Stimulated activated CD8-positive, alpha-beta memory T cell treated with anti-CD3 and anti-CD28 coated beads, Interleukin-12 subunit alpha, Interleukin-12 subunit beta, amount 100 ng/mL, for 1 hour (primary cell): Measurements from ENCODE around the gene FUT3.
"Not testable (repeated sequence)": the region's sequence is repeated elsewhere in the genome, so short reads cannot be mapped to it uniquely, and the experiment has no call there.

Experiments
- DNase-seq: peaks from one replicate; pipeline ENCODE4 v3.0.0-alpha.2; 2020; ENCODE audit warnings: low read depth

FUT3 gene

DNA sequence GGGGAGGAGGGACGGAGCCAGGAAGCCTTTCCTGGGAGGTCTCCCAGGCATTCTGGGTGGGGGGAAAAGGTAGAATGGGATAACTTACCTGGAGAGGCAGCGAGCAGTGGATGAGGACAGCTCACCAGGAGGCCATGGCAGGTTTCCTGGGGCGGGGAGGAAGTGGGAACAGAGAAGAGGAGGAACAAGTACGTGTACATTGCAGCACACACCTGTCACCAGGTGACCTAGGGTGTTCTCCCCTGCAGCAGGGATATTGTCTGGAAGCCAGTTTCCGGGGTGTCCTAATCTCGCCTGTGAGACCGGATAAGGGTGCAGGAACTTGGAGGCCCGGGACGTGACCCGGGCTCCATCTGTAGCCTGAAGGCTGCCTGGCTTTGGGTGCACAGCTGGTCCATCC is at the start of gene FUT3:
FUT3 (minus strand) TSS at position 148 of the 400 bp plus-strand sequence.
- no peak for DNase-seq

DNA sequence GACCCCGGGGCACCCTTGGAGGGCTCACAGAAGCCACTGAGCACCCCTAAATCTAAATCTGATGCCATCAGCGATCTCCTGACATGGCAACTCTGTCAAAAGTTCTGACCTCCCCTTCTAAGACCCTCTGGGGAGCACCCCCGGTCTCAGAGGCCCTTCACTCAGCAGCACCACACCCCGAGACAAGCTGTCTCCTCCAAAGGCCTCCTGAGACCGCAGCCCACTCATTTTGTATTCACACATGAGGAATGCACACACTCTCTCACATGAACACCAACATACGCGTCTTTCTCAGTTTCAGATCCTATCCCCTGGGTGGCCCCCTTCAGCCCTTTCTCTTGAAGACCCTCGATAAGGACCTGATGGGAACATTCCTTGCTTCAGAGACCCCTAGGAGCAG is 49.7 kb upstream of the FUT3 start:
- no peak for DNase-seq

DNA sequence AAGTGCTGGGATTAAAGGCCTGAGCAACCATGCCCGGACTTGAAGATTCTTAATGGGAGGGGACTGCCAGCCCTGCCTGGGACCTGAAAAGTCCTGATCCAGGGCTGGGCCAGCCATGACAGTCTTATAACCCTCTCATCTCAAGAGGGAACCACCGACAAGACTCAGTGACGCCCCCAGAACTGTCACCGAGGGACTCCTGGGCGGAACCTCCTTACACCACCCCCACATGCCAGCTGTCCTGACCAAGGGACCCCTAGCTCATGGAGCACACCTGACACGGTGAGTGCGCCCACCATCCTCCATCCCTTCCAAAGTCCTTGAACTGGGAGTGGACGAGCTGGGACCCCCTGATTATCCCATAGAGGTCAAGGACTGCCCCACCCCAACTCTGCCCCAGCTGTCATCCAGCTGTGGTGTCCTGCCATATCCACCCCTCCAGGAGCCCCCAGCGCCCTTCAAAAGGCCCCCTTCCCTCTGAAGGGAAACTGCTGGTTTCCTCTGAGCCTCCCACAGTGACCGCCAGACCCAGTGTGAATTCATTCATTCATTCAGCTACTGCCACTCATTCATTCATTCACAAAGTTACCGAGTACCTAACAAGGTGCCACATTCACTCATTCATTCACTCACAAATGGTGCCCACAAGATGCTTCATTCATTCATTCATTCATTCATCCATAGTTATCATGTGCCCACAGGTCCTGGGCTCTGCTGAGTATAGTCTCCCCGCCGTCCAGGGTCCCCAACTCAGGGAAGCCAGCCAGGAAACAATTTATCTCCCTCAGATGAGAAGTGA is 48.7 kb upstream of the FUT3 start:
- DNase-seq, result no peak

DNA sequence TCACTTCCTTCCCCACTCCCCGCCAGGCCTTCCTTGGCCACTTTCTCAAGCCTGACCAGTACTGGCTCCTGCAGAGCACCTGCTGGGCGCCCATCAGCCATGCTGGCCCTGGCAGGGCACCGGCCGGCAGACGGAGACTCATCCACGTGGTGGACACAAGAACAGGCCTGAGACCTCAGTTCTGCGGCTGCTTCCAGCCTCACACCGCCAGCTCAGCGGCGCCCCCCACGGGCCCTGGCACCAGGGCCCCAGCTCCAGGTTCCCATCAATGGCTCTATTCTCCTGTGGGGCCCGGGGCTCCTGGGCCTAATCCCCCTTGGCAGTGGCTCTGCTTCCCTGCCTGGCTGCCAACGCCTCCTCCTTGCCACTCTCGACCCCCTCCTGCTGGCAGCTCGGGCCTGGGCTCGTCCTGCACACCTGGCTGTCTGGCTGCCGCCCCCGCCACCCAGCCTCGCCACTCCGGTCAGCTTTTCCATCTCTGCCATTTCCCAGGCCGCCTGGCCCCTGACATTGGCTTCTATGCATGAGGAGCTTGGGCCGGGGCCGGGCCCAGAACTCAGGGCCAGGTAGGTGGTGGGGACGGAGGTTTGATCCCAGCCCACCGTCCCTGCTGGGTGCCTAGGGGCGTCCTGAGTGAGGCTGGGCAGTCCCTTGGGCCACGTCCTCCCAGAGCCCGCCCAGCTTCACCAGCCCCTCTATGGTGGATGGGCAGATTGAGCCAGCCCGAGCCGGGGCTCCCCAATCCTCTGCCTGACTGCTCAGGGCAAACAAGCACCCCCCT is 46.1 kb upstream of the FUT3 start:
- no peak for DNase-seq

DNA sequence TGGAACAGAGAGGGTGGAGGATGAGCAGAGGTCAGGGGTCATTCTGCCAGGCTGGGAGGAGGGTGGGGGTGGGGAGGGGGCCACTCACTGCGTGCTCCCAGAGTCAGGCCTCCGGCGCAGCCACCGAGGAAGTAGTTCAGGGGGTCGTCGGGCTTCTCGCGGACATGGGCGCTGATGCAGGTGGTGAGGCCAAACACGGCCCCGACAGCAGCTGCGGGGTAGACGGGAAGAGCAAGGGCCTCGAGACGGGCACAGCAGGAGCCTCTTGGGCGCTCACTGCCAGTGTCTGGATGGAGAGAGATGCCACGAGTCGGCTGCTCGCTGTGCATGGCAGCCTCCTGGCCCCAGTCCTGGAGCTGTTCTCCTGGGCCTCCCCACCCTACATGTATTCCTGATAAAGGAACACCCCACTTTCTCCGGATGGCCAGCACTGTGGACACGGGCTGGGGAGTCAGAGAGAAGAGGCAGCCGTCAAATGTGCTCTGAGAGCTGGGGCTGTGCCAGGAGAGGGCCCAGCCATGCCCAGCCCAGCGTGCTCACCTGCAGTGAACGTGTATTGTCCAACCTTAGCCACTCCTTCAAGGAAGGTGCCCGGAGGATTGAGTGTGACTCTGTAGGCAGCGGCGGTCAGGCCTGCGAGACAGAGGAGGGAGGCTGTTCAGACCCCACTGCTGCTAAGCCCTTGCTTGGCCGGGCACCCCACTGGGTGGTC is 45.3 kb upstream of the FUT3 start:
- no peak for DNase-seq

DNA sequence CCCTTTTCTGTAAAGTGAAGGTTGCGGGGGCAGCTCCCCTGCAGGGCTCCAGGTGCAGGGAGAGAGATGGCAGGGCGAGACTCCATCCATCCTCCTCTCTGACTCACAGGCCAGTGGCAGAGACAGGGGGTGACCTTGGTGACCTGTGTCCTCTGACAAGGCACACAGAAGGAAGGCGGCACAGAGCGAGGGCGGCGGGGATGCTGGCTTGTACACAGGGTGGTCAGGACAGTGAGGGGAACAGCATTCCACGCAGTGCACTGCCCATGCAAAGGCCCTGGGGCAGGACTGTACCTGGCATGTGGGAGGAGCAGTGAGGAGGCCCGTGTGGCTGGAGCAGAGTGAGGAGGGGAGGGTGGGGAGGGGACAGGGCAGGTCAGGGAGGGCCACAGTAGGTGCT is 44.6 kb upstream of the FUT3 start:
- DNase-seq, result no peak

DNA sequence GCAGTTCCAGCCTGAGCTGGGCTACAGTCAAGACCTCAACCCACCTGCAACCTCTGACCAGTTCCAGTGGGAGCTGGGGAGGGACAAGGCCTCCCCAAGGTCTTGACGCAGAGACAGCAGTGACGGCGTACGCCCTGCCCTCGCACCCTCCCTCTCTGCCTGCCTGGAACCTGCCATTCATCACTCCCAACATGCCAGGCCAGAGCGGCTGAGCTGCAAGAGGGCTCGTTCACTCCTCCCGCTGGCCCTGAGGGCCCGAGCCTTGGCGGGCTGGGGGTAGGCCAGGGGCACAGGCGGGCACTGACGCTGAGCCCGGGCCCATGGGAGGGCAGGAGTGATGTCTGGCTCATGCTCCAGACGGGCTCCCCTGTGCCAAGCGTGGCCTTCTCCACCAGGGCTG is 44.2 kb upstream of the FUT3 start:
- no peak for DNase-seq

DNA sequence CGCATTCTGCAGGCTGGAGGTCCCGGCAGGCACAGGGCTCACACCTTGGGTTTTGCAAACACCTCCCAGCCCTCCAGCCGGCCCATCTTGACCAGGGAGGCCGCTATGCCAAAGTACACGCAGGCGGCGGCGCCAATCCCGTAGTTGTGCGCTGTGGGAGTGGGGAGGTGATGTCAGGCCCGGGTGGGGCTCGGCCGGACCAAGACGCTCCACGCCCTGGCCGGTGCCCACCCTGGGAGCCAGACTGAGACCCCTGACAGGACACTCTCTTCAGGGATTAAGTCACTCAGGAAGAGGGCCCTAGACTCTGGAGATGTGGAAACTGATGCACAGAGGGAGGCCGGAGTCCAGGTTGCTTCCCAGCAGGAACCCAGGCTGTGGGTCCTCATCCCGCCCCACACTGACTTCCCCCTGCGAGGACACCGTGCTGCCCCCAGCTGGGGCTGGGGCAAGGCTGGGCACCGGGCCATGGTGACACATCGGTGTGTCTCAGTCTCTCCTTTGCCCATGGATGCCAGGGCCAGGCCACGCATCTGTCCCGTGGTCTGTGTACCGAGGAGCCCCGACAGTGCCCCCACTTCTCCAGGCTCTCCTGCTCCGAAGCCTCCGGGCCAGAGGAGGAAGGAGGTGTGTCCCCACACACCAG is 43.6 kb upstream of the FUT3 start:
- no peak for DNase-seq

DNA sequence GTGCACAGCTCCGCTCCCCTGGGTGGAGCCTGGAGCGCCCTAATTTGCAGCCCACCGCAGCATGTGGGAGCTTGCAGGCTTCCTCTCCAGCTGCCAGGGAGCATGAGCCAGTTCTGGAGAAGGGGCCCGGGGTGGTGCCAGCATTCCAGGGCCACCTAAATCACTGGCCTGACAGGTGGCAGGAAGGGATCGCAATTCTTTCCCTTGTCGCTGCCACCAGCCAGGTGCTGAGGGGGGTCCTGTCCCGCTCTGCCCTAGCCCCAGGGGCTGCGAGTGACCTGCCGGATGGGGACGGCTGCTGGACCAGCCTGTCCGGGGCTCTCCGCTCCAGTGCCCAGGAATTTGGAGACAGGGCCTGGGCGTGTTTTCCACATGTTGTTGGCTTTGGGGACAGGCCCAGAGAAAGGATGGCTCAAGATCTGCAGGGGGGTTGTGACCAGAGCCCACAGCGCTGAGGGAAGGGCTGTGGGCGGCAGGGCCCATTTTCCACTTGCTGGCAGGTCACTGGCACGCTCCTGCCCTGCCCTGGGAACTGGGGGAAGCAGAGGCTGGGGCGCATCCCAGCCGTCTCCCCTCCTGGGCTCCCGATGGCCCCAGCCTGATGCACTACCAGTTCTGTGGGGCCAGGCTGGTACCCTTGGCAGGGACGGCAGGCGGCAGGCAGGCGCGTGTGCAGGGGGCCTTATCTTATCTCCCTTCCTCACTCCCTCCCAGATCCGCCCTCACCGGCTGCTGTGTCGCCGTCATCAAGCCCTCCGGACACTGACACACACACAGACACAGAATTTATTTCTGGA is 42.9 kb upstream of the FUT3 start:
- no peak for DNase-seq

DNA sequence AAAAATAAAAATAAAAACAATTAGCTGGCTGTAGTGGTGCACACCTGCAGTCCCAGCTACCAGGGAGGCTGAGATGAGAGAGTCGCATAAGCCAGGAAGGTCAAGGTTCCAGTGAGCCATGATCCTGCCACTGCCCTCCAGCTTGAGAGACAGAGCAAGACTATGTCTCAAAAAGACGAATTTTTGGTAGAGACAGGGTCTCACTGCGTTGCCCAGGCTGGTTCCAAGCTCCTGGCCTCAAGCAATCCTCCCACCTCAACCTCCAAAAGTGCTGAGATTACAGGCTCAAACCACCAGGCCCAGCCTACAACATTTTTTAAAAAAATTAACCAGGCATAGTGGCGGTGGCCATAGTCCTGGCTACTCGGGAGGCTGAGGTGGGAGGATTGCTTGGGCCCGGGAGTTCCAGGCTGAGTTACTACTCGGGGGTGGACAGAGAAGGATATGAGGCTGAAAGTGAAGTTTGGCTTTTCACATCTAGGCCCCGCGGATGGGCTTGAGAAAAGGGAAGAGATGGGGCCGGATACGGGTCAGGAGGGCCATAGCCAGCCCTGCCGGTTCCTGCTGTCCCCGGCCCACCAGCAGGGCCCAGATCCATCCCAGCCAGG is 42.2 kb upstream of the FUT3 start:
- DNase-seq, result no peak

DNA sequence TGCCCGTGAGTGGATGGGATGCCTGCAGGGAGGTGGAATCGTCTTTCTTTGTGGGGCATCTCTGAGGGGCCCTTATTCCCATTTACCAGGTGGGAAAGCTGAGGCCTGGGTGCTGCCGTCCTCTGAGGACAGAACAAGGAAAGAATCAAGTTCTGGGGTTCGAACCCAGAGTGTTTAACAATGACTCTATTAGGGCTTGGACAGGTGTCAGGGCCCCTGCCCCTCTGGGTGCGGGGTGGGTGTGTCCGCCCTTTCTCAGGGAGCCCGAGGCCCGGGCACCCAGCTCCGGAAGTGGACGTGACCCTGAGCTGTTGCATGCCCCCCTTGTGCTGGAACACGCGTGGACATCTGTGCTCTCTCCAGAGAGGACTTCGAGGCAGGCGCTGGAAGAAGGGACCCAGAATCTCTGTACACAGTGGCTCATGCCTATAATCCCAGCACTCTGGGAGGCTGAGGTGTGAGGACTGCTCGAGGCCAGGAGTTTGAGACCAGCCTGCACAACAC is 41.6 kb upstream of the FUT3 start:
- DNase-seq, result no peak

DNA sequence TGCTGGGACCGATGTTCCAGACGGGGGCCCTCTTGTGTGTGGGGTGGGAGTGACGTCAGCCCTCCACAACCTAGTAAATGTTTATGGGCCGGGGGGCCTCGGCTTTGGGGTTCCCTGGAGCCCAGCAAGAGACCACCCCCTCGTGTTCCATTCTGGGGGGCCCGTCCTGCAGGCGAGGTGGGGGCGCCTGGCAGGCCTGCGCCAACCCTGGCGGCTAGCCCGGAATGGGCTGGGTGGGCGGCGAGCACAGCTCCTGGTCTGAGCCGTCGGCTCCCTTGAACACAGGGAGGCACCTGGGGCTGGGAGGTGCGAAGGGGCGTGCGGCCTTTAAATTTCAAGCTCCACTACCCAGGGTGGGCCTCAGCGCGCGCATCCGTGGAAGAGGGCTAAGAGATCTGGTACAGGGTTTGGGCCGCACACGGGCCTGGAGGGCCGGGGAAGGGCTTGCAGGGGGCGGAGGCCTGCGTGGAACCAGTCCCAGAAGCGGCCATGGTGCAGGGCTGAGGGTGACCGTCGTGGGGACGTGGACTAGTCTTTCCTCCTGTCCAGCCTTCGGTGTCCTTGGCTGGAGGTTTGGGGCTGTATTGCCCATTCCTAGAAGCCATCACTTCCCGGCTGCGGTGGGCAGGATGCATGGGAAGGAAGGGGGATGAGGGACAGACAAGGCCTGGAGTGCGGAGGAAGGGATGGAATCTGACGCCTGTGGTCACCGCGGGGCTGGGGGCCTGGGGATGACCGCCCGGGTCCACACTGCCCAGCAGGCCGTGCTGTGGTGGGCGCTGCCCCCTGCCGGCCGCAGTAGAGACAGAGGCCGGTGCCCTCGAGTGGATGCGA is 40.9 kb upstream of the FUT3 start:
- no peak for DNase-seq

DNA sequence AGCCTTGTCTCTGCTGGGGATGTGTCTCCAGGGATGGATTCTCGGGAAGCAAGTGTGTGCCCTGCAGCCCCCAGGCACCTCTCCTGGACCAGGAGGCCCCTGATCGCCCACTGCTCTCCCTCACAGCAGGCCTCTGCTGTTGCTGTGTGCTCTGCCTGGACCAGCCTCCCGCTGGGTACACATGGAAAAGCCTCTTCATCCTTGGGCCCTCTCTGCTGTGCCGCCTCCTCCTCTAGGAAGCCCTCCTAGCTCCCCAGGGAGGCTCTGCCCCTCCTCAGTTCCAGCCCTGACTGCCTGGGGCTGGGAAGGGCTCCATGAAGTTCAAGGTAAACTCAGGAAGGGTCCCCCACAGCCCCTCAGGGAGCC is 40.3 kb upstream of the FUT3 start:
- DNase-seq, result no peak

DNA sequence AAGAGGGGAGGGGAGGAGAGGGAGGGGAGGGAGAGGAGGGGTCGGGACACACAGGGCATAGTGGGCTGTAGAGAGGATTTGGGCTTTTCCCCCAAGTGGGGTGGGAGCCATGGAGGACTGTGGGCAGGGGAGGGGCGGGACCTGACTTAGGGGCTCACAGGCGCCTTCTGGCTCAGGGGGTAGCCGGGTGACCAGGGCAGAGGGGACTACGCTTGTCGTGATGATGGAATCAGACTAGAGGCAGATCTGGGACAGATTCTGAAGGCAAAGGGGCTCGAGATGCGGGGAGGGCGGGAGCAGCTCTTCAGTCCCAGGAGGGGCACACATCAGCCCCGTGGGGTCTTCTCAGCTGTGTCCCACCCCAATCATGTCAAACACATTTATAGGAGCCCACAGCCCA is 38.9 kb upstream of the FUT3 start:
- DNase-seq, result no peak

DNA sequence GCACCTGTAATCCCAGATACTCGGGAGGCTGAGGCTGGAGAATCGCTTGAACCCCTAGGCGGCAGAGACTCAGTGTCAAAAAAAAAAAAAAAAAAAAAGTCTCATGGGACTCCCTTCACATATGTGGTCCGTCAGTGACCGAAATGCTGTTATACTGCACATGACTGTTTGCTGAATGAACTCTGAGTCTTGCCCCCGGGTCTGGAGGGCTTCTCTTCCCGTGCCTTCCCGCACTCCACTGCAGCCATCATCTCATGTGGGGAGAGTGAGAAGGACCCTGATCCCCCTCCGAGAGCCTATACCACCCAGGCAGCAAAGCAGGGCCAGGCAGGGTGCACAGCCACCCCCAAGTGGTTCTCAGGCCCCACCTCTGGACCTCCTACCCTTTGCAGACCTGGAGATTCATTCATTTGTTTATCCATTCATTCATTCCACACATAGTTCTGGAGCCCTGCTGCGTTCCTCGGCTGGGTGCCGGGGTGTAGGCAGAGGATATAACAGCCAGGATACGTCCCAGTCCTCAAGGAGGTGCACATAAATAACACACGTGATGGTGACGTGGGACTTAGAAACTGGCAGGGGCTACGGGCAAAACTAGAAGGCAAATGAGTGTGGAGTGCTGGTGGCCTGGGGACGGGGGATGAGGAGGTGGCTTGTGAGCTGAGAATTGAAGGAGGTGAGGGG is 38.2 kb upstream of the FUT3 start:
- DNase-seq, result no peak

DNA sequence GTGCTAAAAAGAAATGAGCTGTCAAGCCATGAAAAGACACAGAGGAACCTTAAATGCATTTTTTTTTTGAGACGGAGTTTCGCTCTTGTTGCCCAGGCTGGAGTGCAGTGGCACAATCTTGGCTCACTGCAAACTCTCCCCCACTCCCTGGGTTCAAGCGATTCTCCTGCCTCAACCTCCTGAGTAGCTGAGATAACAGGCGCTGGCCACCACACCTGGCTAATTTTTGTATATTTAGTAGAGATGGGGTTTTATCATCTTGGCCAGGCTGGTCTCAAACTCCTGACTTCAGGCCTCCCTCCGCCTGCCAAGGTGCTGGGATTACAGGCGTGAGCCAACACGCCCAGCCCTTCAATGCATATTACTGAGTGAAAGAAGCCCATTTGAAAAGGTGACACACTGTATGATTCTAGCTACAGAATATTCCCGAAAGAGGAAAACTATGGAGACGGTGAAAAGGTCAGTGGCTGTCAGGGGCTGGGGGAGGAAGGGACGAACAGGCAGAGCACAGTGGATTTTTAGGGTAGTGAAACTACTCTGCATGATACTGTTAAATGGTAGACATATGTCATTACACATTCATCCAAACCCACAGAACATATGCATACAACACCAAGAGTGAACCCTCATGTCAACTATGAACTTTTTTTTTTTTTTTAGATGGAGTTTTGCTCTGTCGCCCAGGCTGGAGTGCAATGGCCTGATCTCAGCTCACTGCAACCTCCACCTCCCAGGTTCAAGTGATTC is 33.0 kb upstream of the FUT3 start:
- not testable (repeated sequence) for DNase-seq

DNA sequence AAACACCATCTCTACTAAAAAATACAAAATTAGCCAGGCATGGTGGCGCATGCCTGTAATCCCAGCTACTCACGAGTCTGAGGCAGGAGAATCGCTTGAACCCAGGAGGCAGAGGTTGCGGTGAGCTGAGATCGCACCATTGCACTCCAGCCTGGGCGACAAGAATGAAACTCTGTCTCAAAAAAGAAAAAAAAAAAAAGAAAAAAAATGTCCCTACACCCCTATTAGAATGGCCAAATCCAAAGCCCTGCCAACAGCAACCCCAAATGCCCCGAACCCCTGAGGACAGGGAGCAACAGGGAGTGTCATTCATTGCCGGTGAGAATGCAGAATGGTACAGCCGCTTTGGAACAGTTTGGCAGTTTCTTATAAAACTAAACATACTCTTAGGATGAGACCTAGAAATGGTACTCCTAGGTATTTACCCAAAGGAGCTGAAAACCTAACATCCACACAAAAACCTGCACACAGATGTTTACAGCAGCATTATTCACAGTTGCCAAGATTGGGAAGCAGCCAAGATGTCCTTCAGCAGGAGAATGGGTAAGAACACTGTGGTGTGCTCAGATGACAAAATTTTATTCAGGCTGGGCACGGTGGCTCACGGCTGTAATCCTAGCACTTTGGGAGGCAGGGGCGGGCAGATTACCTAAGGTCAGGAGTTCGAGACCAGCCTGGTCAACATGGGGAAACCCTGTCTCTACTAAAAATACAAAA is 32.1 kb upstream of the FUT3 start:
- DNase-seq, result not testable (repeated sequence)

DNA sequence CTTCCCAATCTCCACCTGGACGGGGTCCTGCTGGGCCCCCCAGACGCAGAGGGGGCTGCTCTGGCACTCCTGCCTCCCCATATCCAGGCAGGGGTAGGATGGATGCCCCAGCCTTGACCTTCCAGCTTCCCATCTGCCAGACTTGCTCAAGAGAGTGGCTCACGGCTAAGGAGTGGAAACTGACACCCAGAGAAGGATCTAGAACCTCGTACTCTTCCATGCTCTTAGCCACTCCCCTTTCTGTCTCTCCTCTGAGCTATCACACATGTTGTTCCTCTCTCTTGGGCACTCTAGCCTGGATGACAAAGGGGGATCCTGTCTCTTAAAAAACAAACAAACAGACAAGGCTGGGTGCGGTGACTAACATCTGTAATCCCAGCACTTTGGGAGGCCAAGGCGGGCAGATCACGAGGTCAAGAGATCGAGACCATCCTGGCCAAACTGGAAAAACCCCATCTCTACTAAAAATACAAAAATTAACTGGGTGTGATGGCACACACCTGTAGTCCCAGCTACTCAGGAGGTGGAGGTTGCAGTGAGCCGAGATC is 31.2 kb upstream of the FUT3 start:
- DNase-seq, result no peak
